HCT116 (cell line): ENCODE data around the gene ANKRD13B. TPM values are rescaled to one million over a fixed set of nuclear protein-coding genes. Genes with fewer than 3 reads are reported as not detected.

Source experiments
- ATAC-seq: fragments of 200-7000 bp; cut with Tn5 transposase; 2 replicates; pipeline ENCODE4 v1.9.1; 2020; ENCODE audit warnings: mild to moderate bottlenecking, moderate library complexity
- BruUV-seq: library from RNA; stranded (reverse); fragments of 400-500 nt; replicated peaks from 2 replicates; lab custom pipeline; 2021; lab: Mats Ljungman, UMichigan
- CTCF ChIA-PET: fragments of 300-600 bp; sonication (Branson Sonifier 250); formaldehyde crosslinking; loops from one replicate; lab custom pipeline; 2021; ENCODE audit warnings: antibody characterized with exemption; lab: Charles Lee
- POLR2A ChIA-PET: fragments of 300-600, 350-600 bp; sonication (Branson Sonifier 250); formaldehyde crosslinking; loops from one replicate; lab custom pipeline; 2021; ENCODE audit warnings: antibody characterized with exemption; lab: Charles Lee
- RAD21 ChIA-PET, 2 experiments: fragments of 300-600 bp; sonication (Branson Sonifier 250); formaldehyde crosslinking; loops; one replicate each; lab custom pipeline; 2023; ENCODE audit warnings: low total read pairs in 2 of 2; ENCODE audit not compliant: uncharacterized antibody in 2 of 2, unreplicated experiment in 2 of 2, low non-redundant PET in 1 of 2; lab: Charles Lee
- DNase-seq: peaks from one replicate; pipeline ENCODE4 v3.0.0-alpha.2; 2010; ENCODE audit warnings: low read depth, low spot score
- H2AFZ ChIP-seq: fragments of 200-600 bp; shearing (Covaris generic), sonication (generic); 2 replicates; pipeline ENCODE4 v1.6.1; 2017; ENCODE audit warnings: low read depth, mixed run types, mixed read lengths, antibody characterized with exemption, low read length; ENCODE audit not compliant: poor library complexity, severe bottlenecking
- H3K27ac ChIP-seq: 2 replicates; pipeline ENCODE4 v1.5.1; 2012; ENCODE audit warnings: low read depth, low read length
- H3K27me3 ChIP-seq: fragments of 200-600 bp; sonication (generic); 2 replicates; pipeline ENCODE4 v1.6.1; 2016; ENCODE audit warnings: mixed run types, low read length, mixed read lengths; ENCODE audit not compliant: insufficient read depth
- H3K36me3 ChIP-seq, 2 experiments: fragments of 200-500 bp in 1 of 2; fragments of 200-600 bp in 1 of 2; sonication (Bioruptor generic) in 1 of 2; sonication (generic) in 1 of 2; 2 replicates each; pipeline versions ENCODE4 v1.5.1 to v1.6.1; 2014 to 2016; ENCODE audit warnings: low read length in 2 of 2, inconsistent platforms in 1 of 2, mixed read lengths in 1 of 2, mixed run types in 1 of 2; ENCODE audit not compliant: insufficient read depth in 2 of 2, control insufficient read depth in 1 of 2
- H3K4me1 ChIP-seq, 2 experiments: fragments of 200-600 bp in 1 of 2; sonication (generic) in 1 of 2; 2 replicates each; pipeline versions ENCODE4 v1.5.1 to v1.6.1; 2012 to 2017; ENCODE audit warnings: low read length in 2 of 2, inconsistent platforms in 1 of 2, mild to moderate bottlenecking in 1 of 2, mixed read lengths in 1 of 2, mixed run types in 1 of 2, moderate library complexity in 1 of 2; ENCODE audit not compliant: insufficient read depth in 2 of 2, control insufficient read depth in 1 of 2
- H3K4me2 ChIP-seq: fragments of 200-600 bp; sonication (generic); 2 replicates; pipeline ENCODE4 v1.6.1; 2017; ENCODE audit warnings: mixed run types, low read length, mixed read lengths
- H3K4me3 ChIP-seq, 2 experiments: fragments of 200-600 bp in 1 of 2; sonication (generic) in 1 of 2; replicated peaks in 1 of 2; 2 replicates each; pipeline ENCODE4 v1.5.1; 2011 to 2016; ENCODE audit warnings: low read length in 2 of 2, control low read depth in 1 of 2, low read depth in 1 of 2, mild to moderate bottlenecking in 1 of 2, mixed read lengths in 1 of 2, mixed run types in 1 of 2
- H3K79me2 ChIP-seq: fragments of 200-600 bp; sonication (generic); 2 replicates; pipeline ENCODE4 v1.6.1; 2017; ENCODE audit warnings: mild to moderate bottlenecking, mixed run types, low read length, moderate library complexity, mixed read lengths; ENCODE audit not compliant: insufficient read depth
- H3K9ac ChIP-seq: fragments of 200-600 bp; sonication (generic); 2 replicates; pipeline ENCODE4 v1.6.1; 2016; ENCODE audit warnings: low read length, mixed read lengths
- H3K9me2 ChIP-seq: fragments of 200-600 bp; sonication (generic), shearing (Covaris generic); 2 replicates; pipeline ENCODE4 v1.6.1; 2017; ENCODE audit warnings: mixed run types, mild to moderate bottlenecking, moderate library complexity; ENCODE audit not compliant: insufficient read depth
- H3K9me3 ChIP-seq, 2 experiments: fragments of 200-500 bp in 1 of 2; fragments of 200-600 bp in 1 of 2; sonication (Bioruptor generic) in 1 of 2; sonication (generic) in 1 of 2; 2 replicates each; pipeline ENCODE4 v1.6.1; 2014 to 2017; ENCODE audit warnings: low read length in 2 of 2, mixed read lengths in 2 of 2, inconsistent platforms in 1 of 2, low read depth in 1 of 2, mild to moderate bottlenecking in 1 of 2, mixed run types in 1 of 2, moderate library complexity in 1 of 2; ENCODE audit not compliant: control insufficient read depth in 1 of 2, insufficient read depth in 1 of 2
- H4K20me1 ChIP-seq: fragments of 200-600 bp; sonication (generic), shearing (Covaris generic); 2 replicates; pipeline ENCODE4 v1.6.1; 2017; ENCODE audit warnings: mixed run types, mild to moderate bottlenecking, moderate library complexity; ENCODE audit not compliant: insufficient read depth
- EZH2 ChIP-seq: fragments of 200-600 bp; sonication (generic); IDR thresholded peaks from 2 replicates; pipeline ENCODE4 v1.6.1; 2017; ENCODE audit warnings: antibody characterized with exemption, mixed run types
- SP1 ChIP-seq: IDR thresholded peaks from 2 replicates; pipeline ENCODE4 v1.6.1; 2012; ENCODE audit warnings: low read depth
- YY1 ChIP-seq: IDR thresholded peaks from 2 replicates; pipeline ENCODE4 v1.6.1; 2011; ENCODE audit warnings: low read length, low read depth, moderate library complexity, mild to moderate bottlenecking; ENCODE audit not compliant: insufficient replicate concordance; ENCODE audit errors: extremely low read depth
- ZBTB33 ChIP-seq: IDR thresholded peaks from 2 replicates; pipeline ENCODE4 v1.6.1; 2011; ENCODE audit warnings: mild to moderate bottlenecking, low read length, moderate library complexity; ENCODE audit not compliant: insufficient replicate concordance; ENCODE audit errors: extremely low read depth
- ZNF274 ChIP-seq: fragments of 200-500 bp; sonication (Bioruptor generic); IDR thresholded peaks from 2 replicates; pipeline ENCODE4 v1.6.1; 2014; ENCODE audit warnings: mild to moderate bottlenecking, low read depth, low read length, inconsistent platforms
- intact Hi-C: fragments of 100-400 bp; cut with micrococcal nuclease; formaldehyde crosslinking; loops from 2 replicates; pipeline ENCODE4 v1.10.0; 2022
- total RNA-seq: library from RNA; stranded (reverse); gene quantifications from one replicate; pipeline ENCODE4 v1.2.1, GENCODE V29; 2021; ENCODE audit not compliant: unreplicated experiment

The ANKRD13B gene
- total RNA-seq, 1 experiment from 2014 or later, result 27.4 TPM

DNA sequence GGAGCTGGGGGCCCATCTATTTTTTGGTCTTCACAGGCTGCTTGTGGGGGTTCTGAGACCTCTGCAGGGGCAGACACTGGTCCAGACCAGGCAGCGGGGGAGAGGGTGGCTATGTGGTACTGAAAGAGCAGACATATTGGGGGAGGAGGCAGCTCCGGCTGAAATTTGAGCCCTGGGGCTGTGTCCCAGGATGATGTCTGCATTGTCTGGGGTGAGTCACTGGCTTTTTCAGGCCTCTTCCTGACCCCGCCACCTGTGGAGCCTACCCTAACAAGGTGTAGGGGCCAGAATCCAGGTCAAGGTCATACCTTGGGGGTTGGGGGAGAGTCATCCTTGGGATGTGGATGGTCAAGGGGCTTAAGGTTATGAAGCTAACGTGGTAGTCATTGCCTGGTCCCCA is 27.3 kb downstream of the ANKRD13B start:
- no peaks in the 10 kb centered on the region for H4K20me1 ChIP-seq
- H3K4me3 ChIP-seq, result peak overlapping the region; percentile 6 to 12; a peak in 1 of 4 replicates
- peak overlapping the region; percentile 37; the same call in 1 of the 2 replicates for H3K27ac ChIP-seq
- H3K79me2 ChIP-seq, result no peaks in the 10 kb centered on the region
- no peak overlapping the region for H2AFZ ChIP-seq
- no peaks in the 10 kb centered on the region for H3K9me3 ChIP-seq
- peak; percentile 16; the same call in 1 of the 2 replicates for ATAC-seq
- H3K9me2 ChIP-seq, result no peaks in the 10 kb centered on the region
- peak overlapping the region; percentile 97 for H3K4me2 ChIP-seq
- POLR2A ChIA-PET, result no interaction called here
- BruUV-seq, result no TSS peak
- CTCF ChIA-PET, result interaction anchor here (0.7 to 4.6 kb wide), 5 partner anchors 19 to 474 kb away, joined by 3 to 61 read pairs (median 17); partner anchors contain the start of genes ANKRD13B and SSH2
- peaks cover 54 to 92% of the 10 kb centered on the region in 2 experiments for H3K4me1 ChIP-seq
- DNase-seq, result peak; percentile 33
- intact Hi-C loops, result no loop called here
- no peaks in the 10 kb centered on the region for H3K27me3 ChIP-seq
- TF ChIP-seq ZBTB33 (no peak), ZNF274 (no peak), SP1 (no peak), EZH2 (no peak), YY1 (peak; percentile 36)
- H3K36me3 ChIP-seq, result no peaks in the 10 kb centered on the region
- RAD21 ChIA-PET, result interaction anchor here in 1 of 2 experiments (1.5 kb wide), 1 partner anchor 19 kb away, joined by 7 read pairs; no protein-coding TSS in a partner anchor
- H3K9ac ChIP-seq, result peak overlapping the region; percentile 14; the same call in 1 of the 2 replicates
